HEK293T (cell line): ENCODE measurements around the gene MLX.

Experiments
- CTCF ChIA-PET: fragments of 350-600 bp; formaldehyde crosslinking; extraction: SDS; loops from one replicate; lab custom pipeline; 2021; ENCODE audit warnings: antibody characterized with exemption, inconsistent platforms; lab: Yijun Ruan, JAX
- POLR2A ChIA-PET: fragments of 350-600 bp; formaldehyde crosslinking; extraction: SDS; loops from one replicate; lab custom pipeline; 2020; ENCODE audit warnings: antibody characterized with exemption, inconsistent platforms; lab: Yijun Ruan, JAX
- DNase-seq: peaks from one replicate; pipeline ENCODE4 v3.0.0; 2012; ENCODE audit warnings: mixed read lengths; ENCODE audit errors: extremely low spot score
- ARNT ChIP-seq: fragments of 450-650 bp; IDR thresholded peaks from 2 replicates; pipeline ENCODE4 v1.6.1; 2017; ENCODE audit warnings: mild to moderate bottlenecking
- BHLHE40 ChIP-seq: fragments of 450-650 bp; IDR thresholded peaks from 2 replicates; pipeline ENCODE4 v1.6.1; 2016; ENCODE audit warnings: mild to moderate bottlenecking, moderate library complexity, borderline replicate concordance
- CTBP1 ChIP-seq: fragments of 450-650 bp; IDR thresholded peaks from 2 replicates; pipeline ENCODE4 v1.6.1; 2016; ENCODE audit warnings: borderline replicate concordance
- ELF4 ChIP-seq: fragments of 450-650 bp; IDR thresholded peaks from 2 replicates; pipeline ENCODE4 v1.6.1; 2017; ENCODE audit warnings: antibody characterized with exemption
- FOXA1 ChIP-seq: fragments of 450-650 bp; IDR thresholded peaks from 2 replicates; pipeline ENCODE4 v1.6.1; 2016; ENCODE audit warnings: mild to moderate bottlenecking
- FOXK2 ChIP-seq: fragments of 450-650 bp; IDR thresholded peaks from 2 replicates; pipeline ENCODE4 v1.6.1; 2016; ENCODE audit warnings: mild to moderate bottlenecking
- FOXM1 ChIP-seq: fragments of 450-650 bp; IDR thresholded peaks from 2 replicates; pipeline ENCODE4 v1.6.1; 2017; ENCODE audit warnings: mild to moderate bottlenecking, borderline replicate concordance
- HDGF ChIP-seq: fragments of 450-650 bp; IDR thresholded peaks from 2 replicates; pipeline ENCODE4 v1.6.1; 2017; ENCODE audit warnings: antibody characterized with exemption, borderline replicate concordance
- L3MBTL2 ChIP-seq: fragments of 450-650 bp; conservative IDR thresholded peaks from 2 replicates; pipeline ENCODE4 v1.6.1; 2016; ENCODE audit warnings: mild to moderate bottlenecking
- LEF1 ChIP-seq: fragments of 450-650 bp; IDR thresholded peaks from 2 replicates; pipeline ENCODE4 v1.6.1; 2017; ENCODE audit warnings: mild to moderate bottlenecking, borderline replicate concordance
- NFRKB ChIP-seq: fragments of 450-650 bp; IDR thresholded peaks from 2 replicates; pipeline ENCODE4 v1.6.1; 2016; ENCODE audit warnings: mild to moderate bottlenecking, moderate library complexity
- PKNOX1 ChIP-seq: fragments of 450-650 bp; IDR thresholded peaks from 2 replicates; pipeline ENCODE4 v1.6.1; 2016
- SP1 ChIP-seq: fragments of 450-650 bp; IDR thresholded peaks from 2 replicates; pipeline ENCODE4 v1.6.1; 2017
- SUZ12 ChIP-seq: fragments of 450-650 bp; IDR thresholded peaks from 2 replicates; pipeline ENCODE4 v1.6.1; 2016; ENCODE audit warnings: mild to moderate bottlenecking
- TARDBP ChIP-seq: fragments of 450-650 bp; IDR thresholded peaks from 2 replicates; pipeline ENCODE4 v1.6.1; 2016
- ZNF384 ChIP-seq: fragments of 450-650 bp; IDR thresholded peaks from 2 replicates; pipeline ENCODE4 v1.6.1; 2016

The MLX gene

DNA sequence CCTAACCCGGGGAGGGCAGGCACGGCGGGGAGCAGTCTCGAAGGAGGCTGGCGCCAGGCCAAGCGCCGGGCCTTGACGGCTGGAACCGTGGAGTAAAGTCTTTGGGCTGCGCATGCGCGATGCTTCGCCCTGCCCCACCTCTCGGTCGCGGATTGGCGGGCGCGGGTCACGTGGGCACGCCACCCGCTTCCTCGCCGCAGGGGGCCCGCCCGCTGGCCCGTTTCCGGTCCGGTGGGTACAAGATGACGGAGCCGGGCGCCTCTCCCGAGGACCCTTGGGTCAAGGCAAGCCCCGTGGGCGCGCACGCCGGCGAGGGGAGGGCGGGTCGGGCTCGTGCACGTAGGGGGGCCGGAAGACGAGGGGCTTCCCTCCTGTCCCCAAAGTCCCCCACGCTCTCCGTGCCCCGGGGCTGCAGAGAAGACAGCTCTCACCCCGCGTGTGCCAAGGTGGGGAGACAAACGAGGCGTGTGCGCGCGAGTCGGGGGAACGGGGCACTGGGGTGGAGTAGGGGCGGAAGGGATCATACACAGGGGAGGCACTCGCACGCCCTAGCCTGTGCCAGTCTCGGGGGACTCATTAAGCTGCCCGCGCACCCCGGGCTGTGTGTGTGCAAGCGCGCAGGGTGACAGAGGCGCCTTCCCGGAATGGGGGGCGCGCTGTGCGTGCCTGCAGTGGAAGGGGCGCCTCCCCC, at the start of gene MLX:
Gene MLX, plus strand, starts transcription at position 218 of the 691 bp plus-strand sequence. Its CDS starts 25 bp downstream, at position 243.
- ChIA-PET CTCF (interaction anchor here (0.6 to 1.3 kb wide), 2 partner anchors 11 to 345 kb away, joined by 4 to 13 read pairs; partner anchors contain the start of gene PSMC3IP), POLR2A (interaction anchor here (0.7 to 4.7 kb wide), 13 partner anchors 10 to 547 kb away, joined by 3 to 59 read pairs (median 5); partner anchors contain the start of genes BECN1, NAGLU, NKIRAS2 and PLEKHH3)
- no peak for TF ChIP-seq NFRKB
- peak; percentile 56 for TF ChIP-seq L3MBTL2
- TF ChIP-seq ZNF384, result no peak
- no peak for TF ChIP-seq CTBP1
- no peak for TF ChIP-seq SUZ12
- TF ChIP-seq ELF4, result no peak
- no peak for TF ChIP-seq LEF1
- no peak for TF ChIP-seq FOXA1
- 0 out of 2 replicates have a peak, but pooled peaks have one; percentile 37 for TF ChIP-seq ARNT
- no peak for TF ChIP-seq FOXK2
- TF ChIP-seq HDGF, result no peak
- peak; percentile 99 for DNase-seq

DNA sequence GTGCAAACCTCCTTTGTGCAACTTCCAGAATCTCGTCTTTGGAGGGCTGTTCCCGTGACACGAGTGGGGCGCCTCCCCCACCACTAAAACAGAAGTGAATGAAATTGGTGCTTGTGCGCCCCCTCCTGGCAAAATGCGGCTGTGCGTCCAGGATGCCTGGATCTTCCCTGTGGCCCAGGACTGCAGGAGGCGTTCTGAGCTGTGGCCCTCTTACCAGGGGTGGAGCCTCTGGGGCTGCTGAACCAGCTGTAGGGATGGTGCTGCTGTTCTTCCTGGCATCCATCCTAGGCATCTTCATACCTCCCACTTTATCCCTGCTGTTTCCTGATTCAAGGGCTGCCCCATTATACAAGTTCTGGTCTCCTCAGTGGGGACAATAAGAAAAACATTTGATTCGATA, 49.4 kb upstream of the MLX start:
- no peak for TF ChIP-seq CTBP1
- TF ChIP-seq PKNOX1, result no peak
- TF ChIP-seq L3MBTL2, result no peak
- TF ChIP-seq SP1, result no peak
- no peak for TF ChIP-seq HDGF
- no peak for TF ChIP-seq NFRKB
- no peak for TF ChIP-seq FOXK2
- TF ChIP-seq TARDBP, result no peak
- TF ChIP-seq LEF1, result no peak
- TF ChIP-seq FOXA1, result no peak
- no peak for TF ChIP-seq ELF4
- no peak for TF ChIP-seq ZNF384
- no peak for TF ChIP-seq ARNT
- no peak for TF ChIP-seq FOXM1
- TF ChIP-seq SUZ12, result no peak
- ChIA-PET CTCF (interaction anchor here (0.6 to 2.8 kb wide), 12 partner anchors 10 to 452 kb away, joined by 3 to 21 read pairs (median 4); no protein-coding TSS in a partner anchor), POLR2A (interaction anchor here (0.5 to 1.7 kb wide), 3 partner anchors 19 to 129 kb away, joined by 3 to 5 read pairs (median 3); partner anchors contain the start of genes CAVIN1 and NAGLU)
- DNase-seq, result peak; percentile 88

GRCh38 chr17:42518046-42518754, 48.7 kb upstream of the MLX start:
- no peak for DNase-seq
- ChIA-PET POLR2A (interaction anchor here (0.5 to 1.7 kb wide), 3 partner anchors 18 to 129 kb away, joined by 3 to 5 read pairs (median 3); partner anchors contain the start of genes CAVIN1 and NAGLU), CTCF (interaction anchor here (0.5 to 2.8 kb wide), 13 partner anchors 9 to 453 kb away, joined by 3 to 21 read pairs (median 3); no protein-coding TSS in a partner anchor)
- TF ChIP-seq L3MBTL2 (no peak), LEF1 (no peak), FOXM1 (no peak), SP1 (no peak), SUZ12 (no peak), FOXA1 (no peak)

GRCh38 chr17:42518755-42519545, 48.0 kb upstream of the MLX start:
- no peak for TF ChIP-seq FOXA1
- TF ChIP-seq CTBP1, result no peak
- TF ChIP-seq SP1, result no peak
- no peak for TF ChIP-seq ELF4
- no peak for TF ChIP-seq FOXM1
- ChIA-PET CTCF (interaction anchor here (0.5 to 2.8 kb wide), 5 partner anchors 8 to 90 kb away, joined by 3 to 21 read pairs (median 6); no protein-coding TSS in a partner anchor), POLR2A (interaction anchor here (1.3 to 1.7 kb wide), 2 partner anchors 17 to 130 kb away, joined by 3 to 5 read pairs; partner anchors contain the start of gene NAGLU)
- DNase-seq, result no peak

GRCh38 chr17:42519546-42520491, 47.1 kb upstream of the MLX start:
- CTCF ChIA-PET, result interaction anchor here (1.0 to 2.8 kb wide), 5 partner anchors 8 to 90 kb away, joined by 4 to 21 read pairs (median 6); no protein-coding TSS in a partner anchor
- DNase-seq, result no peak
- POLR2A ChIA-PET, result interaction anchor here (1.7 kb wide), 1 partner anchor 17 kb away, joined by 5 read pairs; the partner anchor contains the start of gene NAGLU
- TF ChIP-seq SUZ12 (no peak), ZNF384 (no peak), SP1 (no peak), CTBP1 (no peak), L3MBTL2 (no peak)

- CTCF ChIA-PET, result interaction anchor here (1.0 to 1.4 kb wide), 3 partner anchors 10 to 91 kb away, joined by 4 to 6 read pairs (median 5); no protein-coding TSS in a partner anchor
Observed at GRCh38 chr17:42520540-42520951, 46.4 kb upstream of the MLX start.

More at GRCh38 chr17:42520540-42520951, 46.4 kb upstream of the MLX start:
- DNase-seq, result no peak
- no peak for TF ChIP-seq FOXA1
- no peak for TF ChIP-seq PKNOX1
- no peak for TF ChIP-seq SUZ12
- TF ChIP-seq BHLHE40, result no peak
- TF ChIP-seq ELF4, result no peak
- TF ChIP-seq CTBP1, result no peak
- no peak for TF ChIP-seq NFRKB
- no peak for TF ChIP-seq ZNF384
- no peak for TF ChIP-seq FOXM1
- POLR2A ChIA-PET, result interaction anchor here (1.0 to 1.7 kb wide), 2 partner anchors 16 to 98 kb away, joined by 3 to 5 read pairs; partner anchors contain the start of genes CAVIN1 and NAGLU
